ENCODE data around the gene CDC42SE2. TPM values are rescaled to one million over a fixed set of nuclear protein-coding genes. Genes with fewer than 3 reads are reported as not detected.
"Not testable (repeated sequence)": the region's sequence is repeated elsewhere in the genome, so short reads cannot be mapped to it uniquely, and the experiment has no call there.

The CDC42SE2 gene
- polyA plus RNA-seq, 4 donors, result 49.1 to 63.0 (median 60.7) TPM

GRCh38 chr5:131361677-131362315 lies 97.9 kb downstream of the CDC42SE2 start:
- no peak for DNase-seq (ENCODE audit: low read depth in 4 of 4, low spot score in 3 of 4)

- DNase-seq (ENCODE audit: low read depth in 4 of 4, low spot score in 3 of 4), result no peak
Measured at GRCh38 chr5:131363811-131364506, 100.1 kb downstream of the CDC42SE2 start.

- DNase-seq (ENCODE audit: low read depth in 4 of 4, low spot score in 3 of 4), result no peak
Measured at GRCh38 chr5:131364507-131365050, 100.7 kb downstream of the CDC42SE2 start.

- DNase-seq (ENCODE audit: low read depth in 4 of 4, low spot score in 3 of 4), result no peak
Measured at GRCh38 chr5:131366428-131366827, 102.6 kb downstream of the CDC42SE2 start.

- no peak for DNase-seq (ENCODE audit: low read depth in 4 of 4, low spot score in 3 of 4)
Measured at GRCh38 chr5:131367219-131367860, 103.5 kb downstream of the CDC42SE2 start.

- no peak for DNase-seq (ENCODE audit: low read depth in 4 of 4, low spot score in 3 of 4)
Measured at GRCh38 chr5:131368866-131369265, 105.0 kb downstream of the CDC42SE2 start.

GRCh38 chr5:131369558-131369957 lies 105.7 kb downstream of the CDC42SE2 start:
- DNase-seq (ENCODE audit: low read depth in 4 of 4, low spot score in 3 of 4), result no peak

- no peak for DNase-seq (ENCODE audit: low read depth in 4 of 4, low spot score in 3 of 4)
Measured at GRCh38 chr5:131371835-131372234, 108.0 kb downstream of the CDC42SE2 start.

- no peak for DNase-seq (ENCODE audit: low read depth in 4 of 4, low spot score in 3 of 4)
Measured at GRCh38 chr5:131373265-131373664, 109.4 kb downstream of the CDC42SE2 start.

GRCh38 chr5:131375351-131375750 lies 111.5 kb downstream of the CDC42SE2 start:
- DNase-seq (ENCODE audit: low read depth in 4 of 4, low spot score in 3 of 4), result no peak

GRCh38 chr5:131377346-131377745 lies 113.5 kb downstream of the CDC42SE2 start:
- no peak for DNase-seq (ENCODE audit: low read depth in 4 of 4, low spot score in 3 of 4)

GRCh38 chr5:131377785-131378325 lies 114.0 kb downstream of the CDC42SE2 start:
- DNase-seq (ENCODE audit: low read depth in 4 of 4, low spot score in 3 of 4), result no peak

- no peak for DNase-seq (ENCODE audit: low read depth in 4 of 4, low spot score in 3 of 4)
Measured at GRCh38 chr5:131378721-131379541, 115.1 kb downstream of the CDC42SE2 start.

- no peak for DNase-seq (ENCODE audit: low read depth in 4 of 4, low spot score in 3 of 4)
Measured at GRCh38 chr5:131379723-131380122, 115.9 kb downstream of the CDC42SE2 start.

GRCh38 chr5:131380238-131380637 lies 116.4 kb downstream of the CDC42SE2 start:
- DNase-seq (ENCODE audit: low read depth in 4 of 4, low spot score in 3 of 4), result not testable (repeated sequence)

- DNase-seq (ENCODE audit: low read depth in 4 of 4, low spot score in 3 of 4), result no peak
Measured at GRCh38 chr5:131381021-131381420, 117.2 kb downstream of the CDC42SE2 start.

- DNase-seq (ENCODE audit: low read depth in 4 of 4, low spot score in 3 of 4), result no peak
Measured at GRCh38 chr5:131381777-131382176, 117.9 kb downstream of the CDC42SE2 start.

- DNase-seq (ENCODE audit: low read depth in 4 of 4, low spot score in 3 of 4), result no peak
Measured at GRCh38 chr5:131382407-131383395, 118.8 kb downstream of the CDC42SE2 start.

GRCh38 chr5:131384173-131384572 lies 120.3 kb downstream of the CDC42SE2 start:
- DNase-seq (ENCODE audit: low read depth in 4 of 4, low spot score in 3 of 4), result no peak
